PC-9 (cell line): Measurements from ENCODE around the gene MRPL49. TPM values are rescaled to one million over a fixed set of nuclear protein-coding genes. Genes with fewer than 3 reads are reported as not detected.

Experiments used
- Bru-seq: library from RNA; stranded (reverse); fragments of 400-500 nt; gene quantifications from one replicate; lab custom pipeline; 2021; lab: Mats Ljungman, UMichigan
- BruChase-seq, 2 experiments: library from RNA; stranded (reverse); fragments of 400-500 nt; gene quantifications; one replicate each; lab custom pipeline; 2021; lab: Mats Ljungman, UMichigan
- BruUV-seq: library from RNA; stranded (reverse); fragments of 400-500 nt; replicated peaks from 2 replicates; lab custom pipeline; 2021; lab: Mats Ljungman, UMichigan
- CTCF ChIA-PET: fragments of 300-600 bp; sonication (Branson Sonifier 250); formaldehyde crosslinking; loops from one replicate; lab custom pipeline; 2022; ENCODE audit warnings: antibody characterized with exemption; lab: Charles Lee
- POLR2A ChIA-PET: fragments of 300-600 bp; sonication (Branson Sonifier 250); formaldehyde crosslinking; loops from one replicate; lab custom pipeline; 2022; ENCODE audit warnings: antibody characterized with exemption; ENCODE audit not compliant: unreplicated experiment; lab: Charles Lee
- DNase-seq, 2 experiments: peaks; one replicate each; pipeline versions ENCODE4 v3.0.0 to v3.0.0-alpha.2; 2015 to 2022; ENCODE audit warnings: mixed read lengths in 1 of 2
- H2AFZ ChIP-seq: fragments of 200-600 bp; sonication (generic); 2 replicates; pipeline ENCODE4 v1.8.1; 2017; ENCODE audit warnings: antibody characterized with exemption
- H3F3A ChIP-seq: fragments of 200-600 bp; sonication (generic); 2 replicates; pipeline ENCODE4 v1.8.1; 2017; ENCODE audit warnings: antibody characterized with exemption, mild to moderate bottlenecking, low read depth; ENCODE audit not compliant: insufficient read depth
- H3K27ac ChIP-seq: fragments of 200-600 bp; sonication (generic); 2 replicates; pipeline ENCODE4 v1.6.1; 2016; ENCODE audit warnings: mixed run types
- H3K27me3 ChIP-seq: fragments of 200-600 bp; sonication (generic); 2 replicates; pipeline ENCODE4 v1.6.1; 2016; ENCODE audit warnings: low read depth, mixed run types; ENCODE audit not compliant: insufficient read depth
- H3K36me3 ChIP-seq: fragments of 200-600 bp; sonication (generic); 2 replicates; pipeline ENCODE4 v1.6.1; 2016; ENCODE audit warnings: low read depth, mixed run types
- H3K4me1 ChIP-seq: fragments of 200-600 bp; sonication (generic); replicated peaks from 2 replicates; pipeline ENCODE4 v1.6.1; 2016; ENCODE audit warnings: mixed run types; ENCODE audit not compliant: insufficient read depth
- H3K4me2 ChIP-seq: fragments of 200-600 bp; sonication (generic); 2 replicates; pipeline ENCODE4 v1.6.1; 2017; ENCODE audit warnings: mixed run types
- H3K4me3 ChIP-seq: fragments of 200-600 bp; sonication (generic); 2 replicates; pipeline ENCODE4 v1.6.1; 2016; ENCODE audit warnings: mixed run types
- H3K79me2 ChIP-seq: fragments of 200-600 bp; sonication (generic); 2 replicates; pipeline ENCODE4 v1.6.1; 2017; ENCODE audit warnings: low read depth, mixed run types
- H3K9me2 ChIP-seq: fragments of 200-600 bp; sonication (generic); 2 replicates; pipeline ENCODE4 v1.8.1; 2017; ENCODE audit warnings: mild to moderate bottlenecking; ENCODE audit not compliant: insufficient read depth
- H3K9me3 ChIP-seq: fragments of 200-600 bp; sonication (generic); 2 replicates; pipeline ENCODE4 v1.8.1; 2016; ENCODE audit warnings: low read depth; ENCODE audit not compliant: insufficient read depth
- H4K20me1 ChIP-seq: fragments of 200-600 bp; sonication (generic); 2 replicates; pipeline ENCODE4 v1.8.1; 2017; ENCODE audit not compliant: insufficient read depth
- EZH2 ChIP-seq: fragments of 200-600 bp; sonication (generic); IDR thresholded peaks from 2 replicates; pipeline ENCODE4 v1.8.0; 2017; ENCODE audit warnings: antibody characterized with exemption, low read depth
- intact Hi-C: fragments of 100-400 bp; cut with micrococcal nuclease; formaldehyde crosslinking; loops from one replicate; pipeline ENCODE4 v1.10.0; 2022; ENCODE audit not compliant: unreplicated experiment
- long read RNA-seq: library from polyadenylated mRNA; stranded (forward); transcript quantifications from one replicate; pipeline ENCODE4 v2.0.0, GENCODE V29; 2022
- total RNA-seq: library from RNA; stranded (reverse); gene quantifications from 2 replicates; pipeline ENCODE4 v1.2.3, GENCODE V29; 2021
- TF ChIP-seq, protein P1 (sequence below): fragments of 200-600 bp; sonication (generic); conservative IDR thresholded peaks from 2 replicates; pipeline ENCODE4 v1.6.1; 2017; ENCODE audit warnings: mixed run types, antibody characterized with exemption, mild to moderate bottlenecking, moderate library complexity

MRPL49 gene
- 84.5 and 95.0 TPM in 2 replicates for total RNA-seq
- percentile 91 among the genes with signal in this experiment for Bru-seq, nascent RNA
- BruChase-seq, experiment 1, labeled RNA remaining after a 2-hour chase, result percentile 93 among the genes with signal in this experiment
- percentile 98 among the genes with signal in this experiment for BruChase-seq, experiment 2, labeled RNA remaining after a 6-hour chase
- long read RNA-seq, transcript MRPL49-201 (4 exons, 2,019 nt), result major isoform, 491 of 515 reads
- long read RNA-seq, partial matches to known transcripts, result 1 of 515 reads
- long read RNA-seq, other reads (novel, unspliced or antisense), result 18 of 515 reads

- peak within 1 kb of the TSS; percentile 90 for H3K4me2 ChIP-seq
- TSS peak; percentile 55 for BruUV-seq
- H3K79me2 ChIP-seq, result peaks cover 54% of the 10 kb centered on the region
- intact Hi-C loops, result loop anchor here (1.0 kb wide), 1 partner anchor 61 kb away; no protein-coding TSS in a partner anchor
- H3K4me1 ChIP-seq, result peaks cover 30% of the 10 kb centered on the region
- H3K27me3 ChIP-seq, result no peaks in the 10 kb centered on the region
- DNase-seq, result peak; percentile 96 to 99
- ChIA-PET POLR2A (interaction anchor here (0.5 to 1.1 kb wide), 13 partner anchors 10 to 1319 kb away, joined by 3 to 10 read pairs (median 3); partner anchors contain the start of gene CAPN1), CTCF (interaction anchor here (0.5 to 0.9 kb wide), 4 partner anchors 13 to 1190 kb away, joined by 3 to 9 read pairs (median 6); partner anchors contain the start of gene SF1)
- TF ChIP-seq, protein P1, sequence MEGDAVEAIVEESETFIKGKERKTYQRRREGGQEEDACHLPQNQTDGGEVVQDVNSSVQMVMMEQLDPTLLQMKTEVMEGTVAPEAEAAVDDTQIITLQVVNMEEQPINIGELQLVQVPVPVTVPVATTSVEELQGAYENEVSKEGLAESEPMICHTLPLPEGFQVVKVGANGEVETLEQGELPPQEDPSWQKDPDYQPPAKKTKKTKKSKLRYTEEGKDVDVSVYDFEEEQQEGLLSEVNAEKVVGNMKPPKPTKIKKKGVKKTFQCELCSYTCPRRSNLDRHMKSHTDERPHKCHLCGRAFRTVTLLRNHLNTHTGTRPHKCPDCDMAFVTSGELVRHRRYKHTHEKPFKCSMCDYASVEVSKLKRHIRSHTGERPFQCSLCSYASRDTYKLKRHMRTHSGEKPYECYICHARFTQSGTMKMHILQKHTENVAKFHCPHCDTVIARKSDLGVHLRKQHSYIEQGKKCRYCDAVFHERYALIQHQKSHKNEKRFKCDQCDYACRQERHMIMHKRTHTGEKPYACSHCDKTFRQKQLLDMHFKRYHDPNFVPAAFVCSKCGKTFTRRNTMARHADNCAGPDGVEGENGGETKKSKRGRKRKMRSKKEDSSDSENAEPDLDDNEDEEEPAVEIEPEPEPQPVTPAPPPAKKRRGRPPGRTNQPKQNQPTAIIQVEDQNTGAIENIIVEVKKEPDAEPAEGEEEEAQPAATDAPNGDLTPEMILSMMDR, result no peak
- H4K20me1 ChIP-seq, result peaks cover 12% of the 10 kb centered on the region; the same call in 1 of the 2 replicates
- H3F3A ChIP-seq, result peaks cover 75% of the 10 kb centered on the region
- H3K9me2 ChIP-seq, result no peaks in the 10 kb centered on the region
- peaks cover 35% of the 10 kb centered on the region for H3K36me3 ChIP-seq
- peak within 1 kb of the TSS; percentile 92 for H3K4me3 ChIP-seq
- H2AFZ ChIP-seq, result peak within 1 kb of the TSS; percentile 77
- H3K27ac ChIP-seq, result peak within 1 kb of the TSS; percentile 85
- no peaks in the 10 kb centered on the region for H3K9me3 ChIP-seq
These were observed at the start of gene MRPL49, which contains the start of gene FAU for GRCh38 chr11:65121865-65122696. Gene MRPL49 (plus strand): TSS chr11:65122321. CDS start chr11:65122347, 26 bp downstream. Gene FAU (minus strand): TSS chr11:65122134. CDS start chr11:65121813, 321 bp downstream.

GRCh38 chr11:65072631-65072966 is 49.5 kb upstream of the MRPL49 start:
- H3K79me2 ChIP-seq, result no peaks in the 10 kb centered on the region
- CTCF ChIA-PET, result no interaction called here
- no peaks in the 10 kb centered on the region for H3K9me2 ChIP-seq
- no TSS peak for BruUV-seq
- no peaks in the 10 kb centered on the region for H3K36me3 ChIP-seq
- no peak overlapping the region for H3K4me2 ChIP-seq
- no peaks in the 10 kb centered on the region for H3K4me1 ChIP-seq
- H3K9me3 ChIP-seq, result no peaks in the 10 kb centered on the region
- H3F3A ChIP-seq, result peaks cover 18% of the 10 kb centered on the region
- H2AFZ ChIP-seq, result no peak overlapping the region
- H3K4me3 ChIP-seq, result no peak overlapping the region
- POLR2A ChIA-PET, result interaction anchor here (0.6 kb wide), 1 partner anchor 831 kb away, joined by 4 read pairs; no protein-coding TSS in a partner anchor
- no peaks in the 10 kb centered on the region for H3K27me3 ChIP-seq
- H3K27ac ChIP-seq, result no peak overlapping the region
- no peaks in the 10 kb centered on the region for H4K20me1 ChIP-seq
- TF ChIP-seq EZH2, result no peak
- TF ChIP-seq, protein P1, result no peak
- intact Hi-C loops, result no loop called here
- peak in 1 of 2 experiments; percentile 27 for DNase-seq

DNA sequence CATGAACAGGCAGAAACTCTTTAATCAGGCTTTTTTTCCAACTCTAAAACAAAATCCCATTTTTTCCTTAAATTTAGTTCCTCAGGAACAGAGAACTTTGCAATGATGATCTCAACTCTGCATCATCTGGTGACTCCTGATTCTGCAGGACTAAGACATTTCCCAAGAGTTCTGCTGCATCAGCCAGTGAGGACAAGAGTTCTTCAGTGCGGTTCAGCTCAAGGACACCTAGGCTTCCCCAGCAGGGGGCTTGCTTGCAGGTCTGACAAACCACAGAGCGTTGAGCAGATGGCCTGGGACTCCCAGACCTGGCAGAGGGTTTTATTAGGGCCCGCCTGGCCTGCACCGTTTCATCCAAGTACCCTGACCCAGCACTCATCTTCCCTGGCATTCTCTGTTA is 44.7 kb upstream of the MRPL49 start:
- Histone ChIP-seq H3K4me2 (no peak overlapping the region), H3K27me3 (no peaks in the 10 kb centered on the region), H3K4me3 (no peak overlapping the region), H4K20me1 (no peaks in the 10 kb centered on the region), H3K27ac (no peak overlapping the region), H3K9me2 (no peaks in the 10 kb centered on the region), H3K79me2 (peaks cover 17% of the 10 kb centered on the region), H3K36me3 (peaks cover 10% of the 10 kb centered on the region), H3F3A (peaks cover 26% of the 10 kb centered on the region), H2AFZ (no peak overlapping the region), H3K4me1 (peaks cover under 1% of the 10 kb centered on the region; the same call in 1 of the 2 replicates), H3K9me3 (no peaks in the 10 kb centered on the region)
- ChIA-PET CTCF (no interaction called here), POLR2A (no interaction called here)
- TF ChIP-seq EZH2, result no peak
- TF ChIP-seq, protein P1, result no peak
- intact Hi-C loops, result no loop called here
- no TSS peak for BruUV-seq
- DNase-seq, result peak in 1 of 2 experiments; percentile 34
